Choroid plexus epithelial cell (primary cell): ENCODE results near the gene SEZ6L2.

Experiments
- DNase-seq: peaks from one replicate; pipeline ENCODE4 v3.0.0-alpha.2; 2010; ENCODE audit warnings: low read depth
- H3K4me3 ChIP-seq: 2 replicates; pipeline ENCODE4 v1.5.1; 2011; ENCODE audit warnings: low read depth, mild to moderate bottlenecking, control low read depth, low read length, moderate library complexity
- CTCF ChIP-seq: conservative IDR thresholded peaks from 2 replicates; pipeline ENCODE4 v1.5.1; 2011; ENCODE audit warnings: low read depth, mild to moderate bottlenecking, control low read depth, inconsistent platforms, low read length, moderate library complexity

SEZ6L2 gene

DNA sequence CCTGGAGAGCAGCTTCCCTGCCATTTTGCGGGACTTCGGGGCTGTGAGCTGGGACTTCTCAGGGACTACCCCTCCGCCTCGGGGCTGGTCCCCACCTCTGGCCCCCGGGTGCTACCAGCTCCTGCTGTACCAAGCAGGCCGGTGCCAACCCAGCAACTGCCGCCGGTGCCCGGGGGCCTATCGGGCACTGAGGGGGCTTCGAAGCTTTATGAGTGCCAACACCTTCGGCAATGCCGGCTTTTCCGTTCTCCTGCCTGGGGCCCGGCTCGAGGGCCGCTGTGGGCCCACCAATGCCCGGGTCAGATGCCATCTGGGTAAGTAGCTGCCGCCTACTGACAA, 2.2 kb upstream of the SEZ6L2 start:
- peak overlapping the region; percentile 75 for H3K4me3 ChIP-seq
- DNase-seq, result no peak
- TF ChIP-seq CTCF, result no peak

GRCh38 chr16:29900888-29901606, 1.7 kb upstream of the SEZ6L2 start:
- no peak for TF ChIP-seq CTCF
- DNase-seq, result peak; percentile 44

DNA sequence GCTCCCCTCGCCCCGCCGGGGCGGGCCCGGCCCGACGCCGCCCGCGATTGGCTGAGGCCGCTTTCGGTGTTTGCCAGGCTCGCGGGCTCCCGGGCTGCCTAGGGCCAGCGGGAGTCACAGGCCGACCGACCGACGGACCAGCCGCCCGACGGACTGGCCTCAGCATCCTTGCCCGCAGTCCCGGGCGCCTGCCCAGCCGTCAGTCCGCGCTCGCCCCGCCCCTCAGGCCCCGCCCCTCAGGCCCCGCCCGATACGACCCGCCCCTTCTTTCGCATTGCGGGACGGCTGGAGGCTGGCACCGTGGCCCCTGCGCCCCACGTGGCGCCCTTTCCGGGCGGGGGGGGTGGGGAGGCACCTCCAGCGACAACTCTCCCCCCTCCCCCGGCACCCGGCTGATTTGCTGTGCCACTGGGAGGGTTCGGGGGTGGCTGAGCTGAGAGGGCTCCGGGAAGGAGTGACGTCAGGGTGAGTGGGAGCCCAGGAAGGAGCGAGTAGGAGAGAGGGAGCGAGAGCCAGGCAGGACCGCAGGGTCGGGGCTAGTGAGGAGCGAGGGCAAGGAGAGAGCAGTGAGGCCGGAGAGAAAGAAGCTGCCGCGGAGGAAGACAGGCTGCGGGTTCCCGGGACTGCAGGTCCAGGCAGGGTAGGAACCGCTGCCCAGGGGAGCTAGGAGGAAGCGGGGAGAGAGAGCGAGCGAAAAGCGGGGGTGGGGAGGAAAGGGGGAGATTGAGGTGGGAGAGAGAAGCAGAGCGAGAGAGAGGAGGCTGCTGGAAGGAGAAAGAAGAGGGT, 945 bp upstream of the SEZ6L2 start, which contains the start of gene ASPHD1:
Gene ASPHD1, plus strand, starts transcription at position 387 of the 786 bp plus-strand sequence. CDS start 484 bp downstream, outside the sequence.
- H3K4me3 ChIP-seq, result peak within 1 kb of the TSS; percentile 75
- no peak for TF ChIP-seq CTCF
- peak; percentile 78 for DNase-seq

More at GRCh38 chr16:29900888-29901606, 1.7 kb upstream of the SEZ6L2 start:
- H3K4me3 ChIP-seq, result peak overlapping the region; percentile 75

GRCh38 chr16:29898804-29899515, 390 bp downstream of the SEZ6L2 start:
- peak overlapping the region; percentile 57 for H3K4me3 ChIP-seq
- DNase-seq, result no peak
- TF ChIP-seq CTCF, result no peak

GRCh38 chr16:29898135-29898803, 1.1 kb downstream of the SEZ6L2 start:
- H3K4me3 ChIP-seq, result peak overlapping the region; percentile 57
- TF ChIP-seq CTCF, result no peak
- DNase-seq, result no peak

GRCh38 chr16:29897333-29897732, 2.0 kb downstream of the SEZ6L2 start:
- TF ChIP-seq CTCF, result no peak
- DNase-seq, result no peak
- H3K4me3 ChIP-seq, result no peak overlapping the region
